Activated CD8-positive, alpha-beta T cell treated with anti-CD3 and anti-CD28 coated beads for 36 hours (primary cell): ENCODE results near the gene NPB. TPM values are rescaled to one million over a fixed set of nuclear protein-coding genes. Genes with fewer than 3 reads are reported as not detected.

ENCODE experiments used
- ATAC-seq: fragments of 200-7000 bp; cut with Tn5 transposase; one replicate; pipeline ENCODE4 v1.10.0; 2021; ENCODE audit warnings: mild to moderate bottlenecking, moderate library complexity
- CTCF ChIA-PET: fragments of 350-600 bp; sonication (Branson Sonifier 250); formaldehyde crosslinking; loops from one replicate; lab custom pipeline; 2021; ENCODE audit warnings: antibody characterized with exemption; lab: Charles Lee
- POLR2A ChIA-PET: fragments of 350-600 bp; sonication (Branson Sonifier 250); formaldehyde crosslinking; loops from one replicate; lab custom pipeline; 2021; ENCODE audit warnings: antibody characterized with exemption; lab: Charles Lee
- DNase-seq: peaks from one replicate; pipeline ENCODE4 v3.0.0-alpha.2; 2020
- H3K27ac Mint-ChIP-seq: one replicate; pipeline ENCODE4 v1.8.0; 2021; ENCODE audit warnings: mild to moderate bottlenecking, mixed read lengths
- H3K27me3 Mint-ChIP-seq: one replicate; pipeline ENCODE4 v1.8.0; 2021; ENCODE audit warnings: mixed read lengths
- H3K36me3 Mint-ChIP-seq: one replicate; pipeline ENCODE4 v1.8.0; 2021; ENCODE audit warnings: low read depth, mixed read lengths
- H3K4me1 Mint-ChIP-seq: one replicate; pipeline ENCODE4 v1.8.0; 2021; ENCODE audit warnings: low read depth, mixed read lengths
- H3K4me3 Mint-ChIP-seq: one replicate; pipeline ENCODE4 v1.8.0; 2021; ENCODE audit warnings: mild to moderate bottlenecking, moderate library complexity, mixed read lengths
- H3K9me3 Mint-ChIP-seq: one replicate; pipeline ENCODE4 v1.8.0; 2021; ENCODE audit warnings: mixed read lengths
- CTCF ChIP-seq: fragments of 200-600 bp; IDR thresholded peaks from one replicate; pipeline ENCODE4 v1.8.0; 2022; ENCODE audit warnings: antibody characterized with exemption, mild to moderate bottlenecking
- intact Hi-C: fragments of 100-400 bp; cut with micrococcal nuclease; formaldehyde crosslinking; loops from one replicate; pipeline ENCODE4 v1.10.0; 2022
- total RNA-seq, 2 experiments: library from RNA; stranded (reverse); gene quantifications; one replicate each; pipeline ENCODE4 v1.2.3, GENCODE V29; 2021

The NPB gene
- total RNA-seq, 2 experiments from 2014 or later, result 0.18 TPM; not detected in 1

DNA sequence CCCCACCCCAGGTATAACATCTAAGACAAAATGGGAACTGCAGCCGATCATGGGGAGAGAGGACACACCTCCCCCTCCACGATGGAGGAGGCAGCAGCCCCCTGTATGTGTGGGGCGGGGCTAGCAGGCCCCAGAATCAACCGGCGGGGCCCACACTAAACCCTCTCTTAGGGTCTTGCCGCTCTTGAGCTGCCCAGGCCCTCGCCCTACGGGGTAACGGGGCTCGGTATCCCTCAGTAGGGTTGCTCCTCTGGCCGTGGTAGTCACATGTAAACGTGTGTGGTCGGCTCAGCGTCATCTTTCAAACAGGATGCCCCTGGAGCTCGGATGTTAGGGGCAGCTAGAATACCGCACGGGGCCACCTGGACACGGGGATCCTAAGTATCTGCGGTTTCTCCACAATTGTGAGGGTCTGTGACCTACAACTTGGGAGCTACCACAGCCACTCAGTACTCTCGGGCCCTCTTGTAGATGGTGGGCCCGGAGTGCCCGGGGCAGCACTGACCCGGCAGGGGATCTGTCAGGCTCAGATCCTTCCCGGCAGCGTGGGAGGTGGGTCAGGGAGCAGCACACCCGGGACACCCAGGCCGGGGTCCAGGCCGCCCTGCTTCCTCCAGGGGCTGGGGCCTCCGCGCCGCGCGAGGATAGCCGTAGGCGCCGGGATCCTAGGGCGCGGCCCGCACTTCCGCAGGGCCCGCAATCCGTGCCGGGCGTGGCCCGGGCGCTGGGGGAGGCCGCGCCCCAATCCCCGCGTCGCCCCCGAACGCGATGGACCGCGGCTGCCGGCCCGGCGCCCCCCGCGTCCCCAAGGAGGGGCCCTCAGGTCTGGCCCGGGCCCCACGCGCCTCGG is 31.7 kb upstream of the NPB start:
- DNase-seq (peak; percentile 74), ATAC-seq (peak; percentile 27)
- Mint-ChIP-seq H3K27ac (peak overlapping the region; percentile 92), H3K4me1 (peaks cover 41% of the 10 kb centered on the region), H3K9me3 (no peaks in the 10 kb centered on the region), H3K4me3 (peak overlapping the region; percentile 88), H3K36me3 (peaks cover 31% of the 10 kb centered on the region), H3K27me3 (no peaks in the 10 kb centered on the region)
- ChIA-PET CTCF (interaction anchor here (0.8 to 2.2 kb wide), 15 partner anchors 9 to 235 kb away, joined by 3 to 13 read pairs (median 4); partner anchors contain the start of genes CENPX, LRRC45 and PPP1R27), POLR2A (interaction anchor here (0.6 to 7.3 kb wide), 24 partner anchors 10 to 336 kb away, joined by 3 to 73 read pairs (median 5); partner anchors contain the start of genes ALYREF, ANAPC11, CCDC137 and DCXR)
- intact Hi-C loops, result no loop called here
- no peak for TF ChIP-seq CTCF

GRCh38 chr17:81870981-81871386 is 31.1 kb upstream of the NPB start, which contains the start of gene ARHGDIA:
Gene ARHGDIA (minus strand): TSS chr17:81871337. CDS start chr17:81869930, 1,407 bp downstream.
- no peak for DNase-seq
- peak within 1 kb of the TSS; percentile 88 for H3K4me3 Mint-ChIP-seq
- POLR2A ChIA-PET, result interaction anchor here (0.6 to 7.3 kb wide), 16 partner anchors 11 to 206 kb away, joined by 3 to 73 read pairs (median 5); partner anchors contain the start of genes ALYREF, ANAPC11, DCXR and DUS1L
- ATAC-seq, result peak; percentile 50
- peaks cover 39% of the 10 kb centered on the region for H3K4me1 Mint-ChIP-seq
- intact Hi-C loops, result no loop called here
- H3K27ac Mint-ChIP-seq, result peak within 1 kb of the TSS; percentile 94
- no peaks in the 10 kb centered on the region for H3K27me3 Mint-ChIP-seq
- peaks cover 27% of the 10 kb centered on the region for H3K36me3 Mint-ChIP-seq
- CTCF ChIA-PET, result interaction anchor here (1.0 to 2.2 kb wide), 4 partner anchors 9 to 167 kb away, joined by 3 to 10 read pairs (median 4); no protein-coding TSS in a partner anchor
- TF ChIP-seq CTCF, result no peak
- no peaks in the 10 kb centered on the region for H3K9me3 Mint-ChIP-seq

GRCh38 chr17:81871387-81872230 is 30.4 kb upstream of the NPB start:
- peaks cover 36% of the 10 kb centered on the region for H3K4me1 Mint-ChIP-seq
- DNase-seq, result peak; percentile 96
- intact Hi-C loops, result no loop called here
- ATAC-seq, result no peak
- H3K27ac Mint-ChIP-seq, result peak overlapping the region; percentile 94
- H3K4me3 Mint-ChIP-seq, result peak overlapping the region; percentile 84
- no peaks in the 10 kb centered on the region for H3K27me3 Mint-ChIP-seq
- TF ChIP-seq CTCF, result no peak
- peaks cover 26% of the 10 kb centered on the region for H3K36me3 Mint-ChIP-seq
- ChIA-PET POLR2A (interaction anchor here (0.6 to 7.3 kb wide), 25 partner anchors 9 to 206 kb away, joined by 3 to 73 read pairs (median 5); partner anchors contain the start of genes ALYREF, ANAPC11, DUS1L and MAFG), CTCF (interaction anchor here (1.0 to 1.4 kb wide), 2 partner anchors 46 to 133 kb away, joined by 3 to 4 read pairs; no protein-coding TSS in a partner anchor)
- H3K9me3 Mint-ChIP-seq, result no peaks in the 10 kb centered on the region

DNA sequence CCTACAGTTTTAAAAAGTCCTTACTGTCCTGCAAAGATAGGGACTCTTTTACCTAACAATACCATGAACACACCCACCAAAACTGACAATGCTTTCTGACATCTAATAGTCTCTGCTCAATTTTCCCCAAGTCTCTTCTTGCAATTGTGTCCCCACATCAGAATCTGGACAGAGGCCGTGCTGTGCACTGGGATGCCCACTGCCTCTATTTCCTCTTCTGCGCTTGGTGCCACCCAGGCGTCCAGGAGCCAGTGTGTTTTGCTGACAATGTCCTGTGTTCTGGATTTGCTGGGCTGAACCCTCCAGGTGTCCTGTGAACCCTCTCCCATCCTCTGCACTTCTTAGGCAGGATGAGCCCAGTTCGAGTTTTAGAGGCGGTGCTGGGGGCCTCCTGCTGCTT is 24.5 kb upstream of the NPB start:
- peaks cover 45% of the 10 kb centered on the region for H3K36me3 Mint-ChIP-seq
- ATAC-seq (no peak), DNase-seq (no peak)
- no peak overlapping the region for H3K27ac Mint-ChIP-seq
- intact Hi-C loops, result no loop called here
- H3K27me3 Mint-ChIP-seq, result no peaks in the 10 kb centered on the region
- TF ChIP-seq CTCF, result no peak
- POLR2A ChIA-PET, result interaction anchor here (1.2 to 1.8 kb wide), 2 partner anchors 9 to 14 kb away, joined by 4 to 10 read pairs; partner anchors contain the start of genes ALYREF and ANAPC11
- H3K9me3 Mint-ChIP-seq, result no peaks in the 10 kb centered on the region
- no peak overlapping the region for H3K4me3 Mint-ChIP-seq
- CTCF ChIA-PET, result no interaction called here
- peaks cover 24% of the 10 kb centered on the region for H3K4me1 Mint-ChIP-seq
